Measurements from ENCODE around the gene RGS3.

DNA sequence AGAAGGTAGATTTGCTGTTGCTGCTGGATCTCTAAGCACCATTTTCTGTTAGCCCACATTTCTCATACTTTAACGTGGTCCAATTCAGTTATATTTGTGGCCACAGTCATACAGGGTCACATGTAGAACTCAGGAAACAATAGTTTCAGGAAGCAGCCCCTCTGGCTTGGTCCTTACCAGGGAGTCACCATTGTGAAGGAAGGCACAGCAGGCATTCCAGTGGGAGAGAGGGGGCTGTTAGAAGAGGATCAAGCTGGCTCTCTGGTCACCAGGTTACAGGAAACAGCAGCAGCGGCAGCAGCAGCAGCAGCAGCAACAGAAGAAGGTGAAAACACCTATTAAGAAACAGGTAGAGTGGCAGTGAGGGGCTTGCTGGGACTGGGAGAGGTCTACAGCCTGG, 38.5 kb upstream of the RGS3 start:
- no peak for TF ChIP-seq POLR2A (IDR thresholded peaks at IDR 0.05)
- TF ChIP-seq, protein P1, sequence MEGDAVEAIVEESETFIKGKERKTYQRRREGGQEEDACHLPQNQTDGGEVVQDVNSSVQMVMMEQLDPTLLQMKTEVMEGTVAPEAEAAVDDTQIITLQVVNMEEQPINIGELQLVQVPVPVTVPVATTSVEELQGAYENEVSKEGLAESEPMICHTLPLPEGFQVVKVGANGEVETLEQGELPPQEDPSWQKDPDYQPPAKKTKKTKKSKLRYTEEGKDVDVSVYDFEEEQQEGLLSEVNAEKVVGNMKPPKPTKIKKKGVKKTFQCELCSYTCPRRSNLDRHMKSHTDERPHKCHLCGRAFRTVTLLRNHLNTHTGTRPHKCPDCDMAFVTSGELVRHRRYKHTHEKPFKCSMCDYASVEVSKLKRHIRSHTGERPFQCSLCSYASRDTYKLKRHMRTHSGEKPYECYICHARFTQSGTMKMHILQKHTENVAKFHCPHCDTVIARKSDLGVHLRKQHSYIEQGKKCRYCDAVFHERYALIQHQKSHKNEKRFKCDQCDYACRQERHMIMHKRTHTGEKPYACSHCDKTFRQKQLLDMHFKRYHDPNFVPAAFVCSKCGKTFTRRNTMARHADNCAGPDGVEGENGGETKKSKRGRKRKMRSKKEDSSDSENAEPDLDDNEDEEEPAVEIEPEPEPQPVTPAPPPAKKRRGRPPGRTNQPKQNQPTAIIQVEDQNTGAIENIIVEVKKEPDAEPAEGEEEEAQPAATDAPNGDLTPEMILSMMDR (IDR thresholded peaks at IDR 0.05) = no peak

Measured in thyroid gland (tissue), 4 donors.